Endothelial cell of hepatic sinusoid (primary cell): ENCODE data around the gene HOXA6.

Source experiments
- in situ Hi-C: cut with HindIII; loops from 2 replicates; pipeline ENCODE4 v1.10.0; 2017; ENCODE audit warnings: low sequenced_read_pairs

HOXA6 gene

DNA sequence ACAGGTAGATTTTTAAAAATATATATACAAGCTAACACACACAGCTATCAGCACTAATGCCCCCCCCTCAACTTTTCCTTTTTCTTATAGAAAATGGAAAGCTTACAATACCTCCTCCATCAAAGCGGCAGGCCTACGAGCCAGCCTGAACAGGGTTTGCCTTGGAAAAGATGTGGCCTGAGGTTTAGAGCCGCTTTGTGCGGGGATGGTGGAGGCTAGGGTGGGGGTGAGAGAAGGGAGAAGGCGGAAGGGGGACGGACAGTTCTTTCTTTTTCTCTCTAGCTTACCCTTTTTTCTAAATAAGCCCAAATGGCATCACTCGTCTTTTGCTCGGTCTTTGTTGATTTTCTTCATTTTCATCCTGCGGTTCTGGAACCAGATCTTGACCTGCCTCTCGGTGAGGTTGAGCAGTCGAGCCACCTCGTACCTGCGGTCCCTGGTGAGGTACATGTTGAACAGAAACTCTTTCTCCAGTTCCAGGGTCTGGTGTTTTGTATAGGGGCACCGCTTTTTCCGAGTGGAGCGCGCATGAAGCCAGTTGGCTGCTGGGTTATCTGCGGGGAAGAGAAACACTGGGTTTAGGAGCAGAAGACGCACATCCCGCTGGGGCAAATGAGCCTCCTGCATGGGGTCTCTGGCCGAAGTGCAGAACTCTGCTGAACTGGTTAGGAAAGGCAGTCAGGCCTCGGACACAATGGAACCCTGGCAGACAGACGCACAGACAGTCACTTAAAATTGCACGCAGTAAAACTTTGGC is 15.9 kb upstream of the HOXA6 start:
- in situ Hi-C loops: loop anchor here (5.0 to 25.0 kb wide), 4 partner anchors 36 to 1276 kb away; no protein-coding TSS in a partner anchor

DNA sequence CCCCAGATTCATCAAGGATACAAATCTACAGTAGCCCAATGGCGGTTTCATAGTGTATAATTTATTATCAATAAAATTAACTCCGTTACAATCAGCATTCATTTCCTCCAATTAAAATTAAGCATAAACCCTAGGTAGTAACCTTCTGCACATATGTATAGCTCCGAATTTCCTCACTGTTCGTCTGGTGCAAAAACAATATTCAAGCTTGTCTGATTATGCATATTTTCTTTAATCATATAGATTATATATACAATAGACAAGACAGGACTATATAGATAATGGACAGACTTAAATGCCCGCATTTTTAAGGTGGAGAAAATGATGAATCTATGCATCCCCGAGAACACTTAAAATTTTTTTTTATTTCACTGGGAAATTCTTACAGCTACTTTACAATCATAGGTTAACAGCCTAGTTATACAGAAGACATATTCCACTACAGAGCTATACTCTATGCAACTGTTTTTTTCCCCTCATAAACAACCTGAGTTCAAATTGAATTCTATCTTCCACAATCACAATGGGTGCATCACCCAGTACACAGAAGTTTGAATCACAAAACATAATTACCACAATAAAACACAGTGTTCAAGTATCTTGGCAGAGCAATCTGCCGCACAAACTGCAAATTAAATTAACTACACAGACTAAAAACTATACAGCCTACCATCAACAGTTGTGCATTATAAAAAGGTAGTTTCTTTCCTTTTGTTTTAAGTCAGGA is 15.2 kb upstream of the HOXA6 start:
- in situ Hi-C loops: loop anchor here (5.0 to 25.0 kb wide), 4 partner anchors 35 to 1275 kb away; no protein-coding TSS in a partner anchor

DNA sequence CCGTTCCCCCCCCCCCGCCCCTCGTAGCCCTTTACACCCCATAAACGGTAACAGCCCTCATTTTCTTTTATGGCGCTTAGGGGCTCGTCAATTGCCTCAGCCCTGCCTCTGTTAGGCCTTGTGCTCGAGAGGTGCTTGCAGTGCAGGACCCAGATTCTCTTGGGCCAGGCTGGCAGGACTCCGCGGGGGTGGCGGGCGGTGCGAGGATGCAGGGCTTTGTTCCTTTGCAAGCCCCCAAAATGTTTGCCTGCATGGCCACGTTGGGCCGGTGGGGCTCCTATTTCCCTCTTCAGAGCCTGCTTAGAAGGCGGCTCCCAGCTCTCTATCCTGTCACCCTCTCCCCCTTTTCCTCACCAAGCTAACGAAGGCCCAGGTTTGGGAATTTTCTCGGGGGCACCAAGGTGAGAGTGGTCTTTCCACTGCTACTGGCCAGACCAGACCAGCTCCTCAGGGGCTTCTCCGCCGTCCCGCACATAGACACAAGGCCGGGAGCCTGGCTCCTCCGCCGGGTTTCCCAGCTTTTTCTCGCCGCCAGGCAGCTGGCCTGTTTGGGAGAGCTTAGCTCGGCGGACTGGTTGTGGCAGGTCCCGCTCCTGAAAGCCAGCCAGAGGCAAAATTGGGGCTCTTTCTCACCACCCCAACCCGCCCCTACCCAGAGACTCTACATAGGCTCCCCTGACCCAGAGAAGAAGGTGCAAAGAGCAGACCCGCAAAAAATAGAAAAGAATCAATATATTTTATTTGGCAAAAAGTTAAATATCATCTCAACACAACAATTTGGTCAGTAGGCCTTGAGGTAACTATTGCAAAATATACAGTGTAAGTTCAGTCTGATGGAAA is 14.4 kb upstream of the HOXA6 start:
- in situ Hi-C loops: loop anchor here (5.0 to 25.0 kb wide), 4 partner anchors 35 to 1275 kb away; no protein-coding TSS in a partner anchor

DNA sequence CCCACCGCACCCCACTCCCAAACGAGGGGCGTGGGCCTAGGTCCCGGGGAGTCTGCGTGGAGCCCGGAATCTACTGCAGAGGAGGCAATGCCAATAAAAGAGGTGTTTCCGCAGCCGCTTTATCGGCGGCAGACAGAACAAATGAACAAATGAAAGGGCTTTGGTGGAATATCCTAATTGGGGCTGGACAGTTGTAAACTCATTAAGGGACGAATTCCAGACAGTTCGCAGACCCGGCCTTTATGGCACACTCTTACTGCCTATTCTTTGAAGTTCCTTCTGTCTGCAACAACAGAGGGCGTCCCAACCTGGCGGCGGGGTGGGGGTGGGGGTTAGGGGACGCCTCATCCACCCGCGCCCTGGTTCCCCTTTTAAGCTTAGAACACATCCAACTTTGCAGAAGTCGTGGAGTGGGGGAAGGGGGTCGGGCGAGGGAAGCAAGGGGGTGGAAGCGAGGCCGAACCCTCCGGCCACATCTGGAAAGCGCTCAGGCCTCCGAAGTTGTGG is 13.7 kb upstream of the HOXA6 start:
- in situ Hi-C loops: loop anchor here (5.0 to 25.0 kb wide), 4 partner anchors 34 to 1274 kb away; no protein-coding TSS in a partner anchor

DNA sequence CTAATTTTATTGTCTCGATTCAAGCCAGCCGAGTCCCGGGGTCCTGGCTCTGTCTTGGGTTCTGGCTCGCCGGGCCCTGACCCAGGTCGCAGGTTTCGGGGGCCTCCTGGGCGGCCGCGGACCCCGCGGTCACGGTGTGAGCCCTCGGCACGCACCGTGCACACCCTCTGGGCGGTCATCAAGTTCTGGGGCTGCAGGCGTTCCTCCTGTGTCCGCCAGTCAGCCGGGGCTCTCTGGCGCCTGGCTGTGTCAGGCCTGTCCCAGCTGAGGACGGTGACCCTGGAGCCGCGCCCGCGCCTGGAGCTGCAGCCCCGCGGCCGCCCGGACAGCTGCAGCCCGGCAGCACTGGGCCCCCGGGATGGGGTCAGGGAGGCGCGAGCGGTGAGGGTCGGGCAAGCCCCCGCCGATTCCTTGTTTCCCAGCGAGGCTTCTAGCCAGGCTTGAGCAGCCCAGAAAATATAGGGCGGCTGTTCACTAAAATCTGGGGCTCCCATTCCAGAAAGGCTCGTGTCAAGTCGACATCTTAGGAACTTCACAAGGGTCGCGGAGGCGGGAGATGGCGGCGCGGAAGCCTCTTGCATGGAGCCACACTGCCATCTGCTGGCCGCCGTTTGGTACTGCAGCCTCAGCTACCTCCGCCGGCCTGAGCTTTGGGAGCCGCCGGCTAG is 13.1 kb upstream of the HOXA6 start:
- in situ Hi-C loops: loop anchor here (5.0 to 25.0 kb wide), 4 partner anchors 33 to 1273 kb away; no protein-coding TSS in a partner anchor

DNA sequence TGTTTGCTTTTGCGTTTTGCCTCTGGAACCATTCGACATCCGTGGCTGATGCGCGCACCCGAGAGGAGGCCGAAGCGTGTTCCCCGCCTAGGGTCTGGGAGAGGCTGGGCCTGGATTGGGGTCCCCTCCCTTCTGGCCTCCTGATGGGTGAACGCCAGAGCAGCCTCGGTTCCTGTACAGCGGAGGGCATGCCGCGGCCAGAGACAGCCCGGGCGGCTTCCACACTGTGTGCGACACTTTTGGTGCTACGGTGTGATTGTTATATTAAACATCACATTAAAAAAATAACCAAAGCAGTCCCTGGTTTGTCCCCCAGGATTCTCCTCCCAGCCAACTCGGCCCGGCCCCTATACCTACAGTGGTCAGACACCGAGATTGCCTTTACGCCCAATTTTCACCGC is 12.6 kb upstream of the HOXA6 start:
- in situ Hi-C loops: loop anchor here (5.0 to 25.0 kb wide), 4 partner anchors 33 to 1273 kb away; no protein-coding TSS in a partner anchor

DNA sequence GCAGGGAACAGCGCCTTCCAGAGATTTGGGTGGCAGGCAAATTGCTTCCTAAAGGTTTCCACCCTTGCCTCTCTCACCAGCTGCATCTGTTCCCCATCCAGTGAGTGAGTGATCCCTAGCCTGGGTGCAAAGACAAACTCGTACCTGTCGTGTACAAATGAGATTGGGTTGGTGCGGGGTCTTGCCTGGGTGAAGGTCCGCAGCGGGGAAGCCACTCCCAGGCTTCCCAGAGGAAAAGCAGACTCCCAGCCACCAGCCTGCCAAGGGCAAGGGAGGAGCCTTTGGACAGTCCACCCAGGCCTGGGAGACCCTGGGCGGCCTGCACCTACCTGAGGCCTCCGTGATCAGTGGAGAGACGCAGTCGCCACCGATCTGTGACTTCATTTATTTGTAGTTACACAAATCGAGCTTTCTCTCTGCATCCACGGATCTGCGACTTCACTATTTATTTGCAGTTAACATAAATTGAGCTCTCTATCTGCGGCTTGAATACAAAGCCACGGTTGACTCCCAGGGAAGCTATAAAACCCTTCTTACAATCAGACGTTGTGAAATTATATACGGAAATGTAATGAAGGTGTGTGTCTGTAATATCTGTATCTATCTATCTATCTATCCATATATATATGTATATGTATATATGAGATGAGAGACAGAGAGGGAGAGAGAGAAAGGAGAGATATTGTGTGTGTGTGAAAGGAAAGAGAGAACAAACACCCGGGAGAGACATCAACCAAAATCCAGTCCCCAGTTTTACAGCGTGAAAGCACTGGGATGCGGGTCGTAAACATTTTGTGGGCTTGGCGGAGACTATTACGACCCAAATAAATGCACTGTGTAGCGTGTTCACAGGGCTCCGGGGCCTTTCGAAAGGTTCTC is 11.9 kb upstream of the HOXA6 start:
- in situ Hi-C loops: loop anchor here (5.0 to 25.0 kb wide), 4 partner anchors 32 to 1272 kb away; no protein-coding TSS in a partner anchor

DNA sequence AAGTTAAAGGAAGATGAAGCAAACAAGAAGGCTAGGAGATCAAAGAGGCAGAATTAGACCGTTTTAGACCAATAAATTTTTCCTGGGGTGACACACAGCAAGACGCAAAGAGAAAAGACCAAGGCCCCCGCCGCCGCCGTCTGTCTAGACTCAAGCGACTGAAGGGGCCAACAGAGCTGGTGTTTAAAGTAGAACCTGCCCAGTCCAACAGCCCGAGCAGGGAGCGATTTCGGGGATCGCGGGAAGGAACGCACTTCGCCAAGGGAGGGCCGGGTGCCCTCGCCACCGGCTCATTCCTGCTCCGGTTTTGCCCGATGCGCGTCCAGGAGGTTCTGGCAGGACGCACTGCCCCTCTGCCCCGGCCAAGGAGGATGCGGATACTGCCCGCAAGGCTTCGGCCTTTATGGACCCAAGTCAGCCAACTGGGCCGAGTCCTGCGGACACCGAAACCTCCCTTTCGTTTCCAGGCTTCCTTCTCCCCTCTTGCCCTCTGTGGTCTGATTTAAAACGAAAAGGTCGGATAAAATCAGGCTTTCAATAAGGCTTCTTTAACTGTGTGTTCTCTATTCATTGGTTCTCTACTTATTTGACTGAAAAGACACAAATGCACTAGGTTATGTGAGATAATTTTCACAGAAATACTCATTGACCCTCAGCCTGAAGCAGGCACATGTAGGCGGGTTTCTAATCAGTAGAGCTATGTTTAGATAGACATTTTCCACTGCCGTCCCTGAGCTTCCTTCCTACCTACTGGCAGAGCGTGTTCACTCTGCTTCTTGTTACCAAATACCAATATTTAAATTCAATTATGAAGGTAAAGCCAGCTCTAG is 11.1 kb upstream of the HOXA6 start:
- in situ Hi-C loops: loop anchor here (25.0 kb wide), 1 partner anchor 1271 kb away; no protein-coding TSS in a partner anchor

DNA sequence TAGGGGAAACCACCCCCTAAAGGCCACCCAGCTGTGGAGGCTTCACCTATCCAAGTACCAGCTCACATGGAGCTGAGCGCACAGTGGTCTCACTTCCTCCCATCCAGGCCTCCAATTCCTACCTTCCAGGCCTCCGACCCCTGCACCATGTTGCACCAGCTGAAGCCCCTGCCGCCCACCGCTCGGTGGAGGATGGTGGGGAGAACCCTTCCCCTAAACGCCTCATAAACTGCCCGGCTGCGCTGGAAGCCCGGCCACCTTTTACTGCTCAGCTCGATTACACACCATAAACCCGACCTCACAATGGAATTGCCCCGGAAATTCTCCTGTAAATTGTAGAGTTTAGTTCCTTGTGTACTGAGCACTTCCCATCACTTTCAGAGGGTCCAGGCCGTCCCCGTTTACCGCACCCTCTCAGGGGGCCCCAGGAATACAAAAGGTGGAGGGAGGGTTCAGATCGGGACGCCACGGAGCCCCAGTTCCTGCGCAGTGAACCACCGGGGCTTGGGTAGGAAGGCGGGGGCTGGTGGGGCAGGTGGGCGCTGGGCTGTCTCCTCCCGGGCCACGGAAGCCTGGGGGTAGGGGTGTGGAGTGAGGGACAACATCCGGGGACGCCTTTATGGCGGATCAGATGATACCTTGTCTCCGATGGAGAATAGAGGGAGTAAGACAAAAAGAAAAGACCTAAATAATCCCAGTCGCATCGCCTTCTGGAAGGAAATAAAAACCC is 10.3 kb upstream of the HOXA6 start:
- in situ Hi-C loops: loop anchor here (25.0 kb wide), 1 partner anchor 1271 kb away; no protein-coding TSS in a partner anchor

DNA sequence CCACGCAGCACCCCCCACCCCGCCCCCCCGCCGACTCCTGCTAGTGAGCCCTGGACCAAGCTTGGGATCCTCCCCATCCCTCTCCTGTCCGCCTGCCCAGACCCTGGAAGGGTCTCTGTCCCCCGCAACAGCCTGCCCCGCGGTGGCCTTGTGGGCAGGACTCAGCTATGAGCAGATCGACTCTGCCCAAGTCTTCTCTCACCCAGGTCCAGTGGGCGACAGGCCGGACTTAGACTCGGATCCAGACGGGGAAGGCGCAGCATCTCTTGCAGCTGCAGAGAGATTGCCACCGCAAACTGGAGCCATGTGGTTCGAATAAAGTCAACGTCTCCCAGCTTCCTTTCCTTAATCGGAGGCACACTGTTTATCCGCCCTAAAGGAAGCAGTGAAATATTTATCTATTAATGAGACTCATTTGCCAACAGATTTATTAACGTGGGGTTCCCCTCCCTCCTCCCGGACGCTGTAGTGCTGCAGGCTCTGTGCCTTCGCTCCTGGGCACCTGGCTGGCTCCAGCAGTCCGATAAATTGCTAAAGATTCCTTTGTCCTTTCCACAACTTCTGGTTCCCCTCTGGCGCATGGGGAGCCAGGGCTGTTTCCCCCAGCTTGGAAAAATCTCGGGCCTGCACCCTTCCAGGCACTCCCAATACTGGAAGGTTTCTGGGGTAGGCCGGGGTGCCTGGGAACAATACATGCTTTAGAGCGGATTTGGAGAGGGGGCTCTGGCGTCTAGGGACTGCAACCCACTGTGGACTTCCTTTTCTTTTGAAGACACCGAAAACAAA is 9.5 kb upstream of the HOXA6 start:
- in situ Hi-C loops: loop anchor here (25.0 kb wide), 1 partner anchor 1270 kb away; no protein-coding TSS in a partner anchor

DNA sequence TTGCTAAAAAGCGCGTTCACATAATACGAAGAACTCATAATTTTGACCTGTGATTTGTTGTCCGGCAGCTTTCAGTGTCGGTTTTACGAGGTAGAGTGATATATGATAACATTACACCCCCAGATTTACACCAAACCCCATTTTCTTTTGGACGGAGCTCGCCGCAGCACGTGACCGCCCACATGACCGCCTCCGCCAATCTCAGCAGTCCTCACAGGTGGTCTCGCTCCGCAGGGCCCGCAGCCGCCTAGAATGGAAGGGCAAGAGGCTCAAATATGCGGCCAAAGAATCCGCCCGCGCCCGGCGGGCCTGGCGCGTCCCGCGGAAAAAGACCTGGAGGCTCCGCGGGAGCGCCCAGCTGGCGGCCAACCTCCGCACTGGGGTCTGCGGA is 8.9 kb upstream of the HOXA6 start, which contains the start of gene HOXA7:
Gene HOXA7, minus strand, starts transcription at position 168 of the 391 bp plus-strand sequence. Its CDS starts 130 bp downstream, at position 38.
- in situ Hi-C loops: loop anchor here (25.0 kb wide), 1 partner anchor 1269 kb away; no protein-coding TSS in a partner anchor

DNA sequence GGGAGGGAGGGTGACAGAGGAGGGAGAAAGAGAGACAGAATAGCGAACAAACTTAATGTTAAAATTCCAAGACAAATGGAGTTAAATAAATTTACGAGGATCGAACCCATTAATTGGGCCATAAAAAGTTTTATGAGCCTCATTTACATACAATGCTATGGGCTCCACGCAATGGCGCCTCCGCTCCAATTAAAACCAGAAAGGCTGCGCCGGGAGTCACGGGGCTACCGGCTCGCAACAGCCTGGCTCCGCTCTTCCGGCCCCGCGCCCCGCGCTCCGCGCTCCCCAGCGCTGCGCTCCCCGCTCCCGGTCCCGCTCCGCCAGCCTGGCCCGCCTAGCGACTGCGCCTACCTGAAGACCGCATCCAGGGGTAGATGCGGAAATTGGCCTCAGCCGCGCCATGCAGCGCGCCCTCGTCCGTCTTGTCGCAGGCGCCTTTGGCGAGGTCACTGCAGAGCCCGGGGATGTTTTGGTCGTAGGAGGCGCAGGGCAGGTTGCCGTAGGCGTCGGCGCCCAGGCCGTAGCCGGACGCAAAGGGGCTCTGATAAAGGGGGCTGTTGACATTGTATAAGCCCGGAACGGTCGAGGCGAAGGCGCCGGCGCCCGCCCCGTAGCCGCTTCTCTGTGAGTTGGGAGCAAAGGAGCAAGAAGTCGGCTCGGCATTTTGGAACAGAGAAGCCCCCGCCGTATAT is 8.4 kb upstream of the HOXA6 start:
- in situ Hi-C loops: loop anchor here (25.0 kb wide), 1 partner anchor 1269 kb away; no protein-coding TSS in a partner anchor

DNA sequence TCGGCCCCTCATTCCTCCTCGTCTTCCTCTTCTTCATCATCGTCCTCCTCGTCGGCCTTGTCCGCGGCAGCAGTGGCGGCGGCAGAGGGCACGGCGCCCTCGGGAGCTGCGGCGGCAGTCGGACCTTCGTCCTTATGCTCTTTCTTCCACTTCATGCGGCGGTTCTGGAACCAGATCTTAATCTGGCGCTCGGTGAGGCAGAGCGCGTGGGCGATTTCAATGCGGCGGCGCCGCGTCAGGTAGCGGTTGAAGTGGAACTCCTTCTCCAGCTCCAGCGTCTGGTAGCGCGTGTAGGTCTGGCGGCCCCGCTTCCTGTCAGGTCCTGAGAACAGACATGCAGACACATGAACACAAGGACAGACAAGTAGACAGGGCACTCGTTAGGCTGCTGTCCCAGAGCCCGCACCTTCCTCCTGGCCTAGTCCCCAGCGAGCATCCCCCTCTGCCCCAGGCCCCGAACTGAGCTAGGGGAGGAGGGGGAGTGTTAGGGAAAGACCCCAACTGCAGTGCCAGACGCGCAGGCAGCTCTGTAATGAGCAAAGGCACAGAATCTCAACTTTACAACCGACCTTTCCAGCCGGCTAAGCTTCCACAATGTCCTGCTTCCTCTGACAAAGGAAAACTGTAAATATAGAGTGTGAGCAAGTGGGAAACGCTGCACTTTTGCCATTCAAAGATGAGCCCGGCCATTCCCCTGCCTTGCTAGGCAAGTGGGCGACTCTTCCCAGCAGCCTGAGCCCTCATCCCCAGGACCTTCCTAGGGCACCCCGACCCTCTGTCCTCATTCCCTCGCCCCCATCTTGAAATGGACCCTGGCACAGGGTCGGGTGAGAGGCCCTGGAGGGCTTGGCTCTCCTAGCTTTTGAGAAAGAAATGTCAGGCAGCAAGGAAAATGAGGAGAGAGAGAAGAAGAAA is 7.6 kb upstream of the HOXA6 start:
- in situ Hi-C loops: loop anchor here (25.0 kb wide), 1 partner anchor 1268 kb away; no protein-coding TSS in a partner anchor

DNA sequence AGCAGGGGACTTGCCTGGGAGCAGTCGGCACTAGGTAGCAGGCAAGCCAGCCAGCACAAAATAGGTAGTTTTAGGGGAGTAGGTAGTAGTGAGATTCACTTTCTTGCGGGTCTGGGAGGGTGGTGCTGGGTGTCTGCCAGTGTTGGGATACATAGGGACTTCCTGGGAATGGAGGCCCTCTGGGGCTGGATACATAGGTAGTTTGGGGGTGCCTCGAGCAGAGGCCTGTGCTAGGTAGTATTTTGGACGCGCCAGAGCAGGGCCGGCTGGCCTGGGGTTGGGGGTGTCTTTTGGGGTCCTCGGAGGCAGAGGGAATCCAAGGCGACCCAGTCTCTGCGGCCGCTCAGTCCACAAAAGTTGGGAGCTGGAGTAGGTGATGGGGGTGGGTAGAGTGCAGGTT is 6.8 kb upstream of the HOXA6 start:
- in situ Hi-C loops: loop anchor here (25.0 kb wide), 1 partner anchor 1267 kb away; no protein-coding TSS in a partner anchor
